GM19468 (cell line): Measurements from ENCODE around the gene ZNF407.
"Not testable (repeated sequence)": the region's sequence is repeated elsewhere in the genome, so short reads cannot be mapped to it uniquely, and the experiment has no call there.

Experiments
- ATAC-seq: cut with Tn5 transposase; IDR thresholded peaks from one replicate; pipeline ENCODE4 v1.9.1; 2021; ENCODE audit warnings: mild to moderate bottlenecking, moderate library complexity, moderate number of reproducible peaks; ENCODE audit not compliant: unreplicated experiment; ENCODE audit errors: extremely low read depth

Gene ZNF407

DNA sequence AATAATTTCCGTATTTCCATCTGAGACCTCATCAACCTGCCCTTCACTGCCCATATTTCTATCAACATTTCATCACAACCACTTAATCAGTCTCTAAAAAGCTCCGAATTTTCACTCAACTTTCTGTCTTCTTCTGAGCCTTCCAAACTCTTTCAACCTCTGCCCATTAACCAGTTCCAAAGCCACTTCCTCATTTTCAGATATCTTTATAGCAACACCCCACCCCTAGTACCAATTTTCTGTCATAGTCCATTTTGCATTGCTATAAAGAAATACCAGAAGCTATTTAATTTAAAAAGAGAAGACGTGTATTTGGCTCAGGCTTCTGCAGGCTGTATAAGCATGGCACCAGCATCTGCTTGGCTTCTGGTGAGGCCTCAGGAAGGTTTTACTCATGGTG lies 504.2 kb downstream of the ZNF407 start:
- no peak for ATAC-seq

DNA sequence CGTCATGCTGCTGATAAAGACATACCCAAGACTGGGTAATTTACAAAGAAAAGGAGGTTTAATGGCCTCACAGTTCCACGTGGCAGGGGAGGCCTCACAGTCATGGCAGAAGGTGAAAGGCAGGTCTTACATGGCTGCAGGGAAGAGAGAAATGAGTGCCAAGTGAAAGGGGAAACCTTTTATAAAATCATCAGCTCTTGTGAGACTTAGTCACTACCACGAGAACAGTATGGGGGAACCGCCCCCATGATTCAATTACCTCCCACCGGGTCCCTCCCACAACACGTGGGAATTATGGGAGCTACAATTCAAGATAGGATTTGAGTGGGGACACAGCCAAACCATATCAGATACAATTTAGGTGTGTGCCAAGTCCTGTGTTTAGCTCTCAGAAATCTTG lies 506.4 kb downstream of the ZNF407 start:
- ATAC-seq = not testable (repeated sequence)

DNA sequence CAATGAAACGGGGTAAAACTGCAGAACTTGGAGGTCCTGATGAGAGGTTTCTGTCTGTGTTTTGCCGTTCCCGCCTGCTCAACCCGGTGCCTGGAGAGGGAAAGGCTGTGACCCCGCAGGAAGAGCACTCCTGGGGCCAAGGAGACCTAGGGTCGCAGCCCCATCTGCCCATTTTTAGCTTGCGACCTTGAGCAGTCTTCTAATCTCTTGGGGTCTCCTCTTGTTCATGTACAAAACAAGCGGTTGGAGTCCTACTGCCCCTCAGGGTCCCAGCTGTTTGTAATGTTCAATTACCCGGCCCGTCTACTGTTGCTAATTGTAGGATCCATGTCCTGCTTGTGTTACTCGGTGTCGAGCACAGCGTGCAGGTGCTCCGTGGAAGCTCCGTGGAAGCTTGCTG lies 506.8 kb downstream of the ZNF407 start:
- ATAC-seq = no peak

DNA sequence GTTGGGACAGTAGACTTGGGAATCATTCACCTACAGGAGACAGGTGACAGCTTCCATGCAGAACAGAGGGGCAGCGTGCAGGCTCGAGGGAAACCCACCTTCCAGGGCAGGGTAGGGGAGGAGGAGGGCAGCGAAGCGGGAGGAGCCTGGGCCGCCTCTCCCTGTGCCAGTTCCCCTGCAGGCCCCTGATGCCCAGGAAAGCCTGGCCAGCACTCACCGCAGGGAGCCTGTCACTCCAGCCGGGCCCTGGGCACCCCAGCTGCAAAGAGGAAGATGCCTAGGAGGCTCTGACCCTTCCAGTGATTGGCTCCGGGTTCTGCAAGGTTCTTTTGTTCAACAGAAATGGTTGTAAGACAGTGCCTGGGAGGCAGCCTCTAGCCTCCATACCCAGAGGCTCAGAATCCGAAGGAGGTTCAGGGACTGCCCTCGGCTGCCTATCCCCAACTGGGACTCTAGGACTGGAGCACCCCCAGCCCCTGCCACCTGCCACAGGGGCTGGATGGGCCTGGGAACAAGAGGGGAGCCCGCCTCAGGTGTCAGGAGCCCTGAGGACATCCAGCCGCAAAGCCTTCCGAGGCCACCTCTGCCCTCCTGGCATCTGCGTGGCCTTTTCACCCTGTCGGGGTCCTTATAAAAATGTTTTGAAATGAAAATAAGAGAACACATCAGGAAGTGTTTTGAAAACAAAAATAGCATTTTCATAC lies 508.0 kb downstream of the ZNF407 start:
- no peak for ATAC-seq

DNA sequence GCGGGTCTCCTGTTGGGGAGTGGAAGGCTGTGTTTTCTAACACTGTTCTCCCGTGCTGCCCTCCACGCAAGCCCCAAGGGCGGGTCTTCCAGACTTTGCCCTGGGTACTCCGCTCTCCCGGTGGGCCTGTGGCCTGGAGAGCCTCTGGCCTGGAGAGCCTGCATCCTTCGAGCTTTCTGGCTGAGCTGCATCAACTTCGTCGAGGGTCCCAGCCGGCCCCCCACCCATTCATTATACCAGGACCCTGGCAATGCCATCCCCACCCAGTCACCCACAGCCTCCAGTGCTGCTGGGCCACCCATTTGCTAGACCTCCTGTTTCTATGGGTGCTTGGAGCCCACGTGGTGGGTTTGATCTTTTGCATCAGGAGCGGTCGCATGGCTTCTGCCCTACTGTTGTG lies 509.1 kb downstream of the ZNF407 start:
- ATAC-seq = no peak

DNA sequence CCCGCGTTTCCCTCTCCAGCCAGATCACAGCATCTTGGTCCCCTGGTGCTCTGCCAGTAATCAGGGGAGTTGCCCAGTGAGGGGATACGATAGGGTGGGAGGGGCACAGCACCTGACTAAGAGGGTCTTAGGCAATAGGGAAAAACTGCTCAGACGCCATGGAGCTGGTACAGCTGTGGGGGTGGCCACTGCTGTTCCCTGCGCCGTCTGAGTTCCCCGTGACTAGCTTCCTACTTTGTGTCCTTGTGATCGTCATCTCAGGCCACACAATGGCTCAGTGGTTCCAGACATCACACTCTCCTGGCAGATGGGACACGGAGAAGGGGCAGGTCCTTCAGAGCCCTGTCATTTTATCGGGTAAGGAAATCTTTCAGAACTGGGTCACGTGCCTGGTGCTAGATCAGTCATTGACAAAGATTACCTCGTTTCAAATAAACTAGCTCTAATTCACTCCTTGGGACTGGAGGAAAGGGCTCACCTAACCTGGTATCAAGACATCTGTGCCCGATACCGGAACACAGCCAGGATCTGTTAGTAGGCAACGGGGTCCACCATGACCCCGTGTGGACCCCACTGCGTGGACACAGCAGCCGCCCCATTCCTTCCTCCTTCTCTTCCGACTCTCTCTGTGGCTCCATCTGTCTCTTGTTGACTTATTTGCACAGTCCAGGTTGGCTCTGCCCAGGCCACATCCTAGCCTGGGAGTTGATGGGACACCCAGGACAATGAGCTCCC lies 509.7 kb downstream of the ZNF407 start:
- ATAC-seq = no peak

DNA sequence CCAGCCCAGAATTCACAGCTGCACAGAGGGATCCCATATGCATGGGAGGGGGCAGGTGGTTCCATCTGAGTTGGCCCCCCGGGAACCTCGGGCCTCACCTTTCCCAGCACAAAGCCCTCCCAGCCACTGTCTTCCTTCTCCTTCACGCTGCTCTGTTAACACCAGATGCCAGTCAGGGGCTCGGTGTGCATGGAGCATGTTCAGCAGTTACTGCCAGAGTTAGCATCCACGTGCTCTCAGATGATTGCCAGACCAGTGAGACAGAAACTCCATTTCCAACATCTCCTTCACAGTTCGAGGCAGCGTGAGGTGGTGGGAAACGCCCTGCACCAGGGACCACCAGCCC lies 510.2 kb downstream of the ZNF407 start:
- no peak for ATAC-seq

DNA sequence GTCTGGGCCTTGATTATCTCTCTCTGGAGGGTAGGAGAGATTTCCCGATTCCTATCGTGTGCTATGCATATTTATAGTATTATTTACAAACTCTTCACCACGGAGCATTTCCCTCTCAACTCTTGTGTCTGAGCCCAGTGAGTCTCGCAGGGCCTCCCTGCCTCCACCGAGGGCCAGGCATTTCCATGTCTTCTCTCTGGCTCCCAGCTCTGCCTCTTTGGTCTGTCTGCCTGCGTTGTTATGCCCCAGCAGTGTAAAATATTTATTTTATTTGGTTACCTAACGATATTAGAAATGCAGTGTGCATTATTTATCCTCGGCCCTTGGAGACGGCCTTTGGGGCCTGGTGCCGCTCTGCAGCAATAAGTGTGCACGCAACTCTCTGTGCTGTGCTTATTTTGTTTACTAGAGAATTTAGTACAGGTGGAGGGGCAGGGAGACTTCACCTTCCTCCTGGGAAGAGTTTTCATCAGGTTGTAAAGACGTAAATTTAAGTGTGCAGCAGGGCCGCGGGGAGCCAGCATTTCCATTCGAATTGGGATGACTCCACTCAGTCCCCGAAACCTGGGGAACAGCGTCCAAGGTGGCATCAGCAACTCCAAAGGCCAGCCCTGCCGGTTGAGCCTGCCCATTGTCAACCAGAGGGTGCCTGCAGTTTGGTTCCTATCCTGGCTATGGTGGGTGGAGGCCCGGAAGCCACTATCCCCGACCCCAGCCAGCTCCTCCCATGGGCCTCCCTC lies 511.1 kb downstream of the ZNF407 start:
- no peak for ATAC-seq

DNA sequence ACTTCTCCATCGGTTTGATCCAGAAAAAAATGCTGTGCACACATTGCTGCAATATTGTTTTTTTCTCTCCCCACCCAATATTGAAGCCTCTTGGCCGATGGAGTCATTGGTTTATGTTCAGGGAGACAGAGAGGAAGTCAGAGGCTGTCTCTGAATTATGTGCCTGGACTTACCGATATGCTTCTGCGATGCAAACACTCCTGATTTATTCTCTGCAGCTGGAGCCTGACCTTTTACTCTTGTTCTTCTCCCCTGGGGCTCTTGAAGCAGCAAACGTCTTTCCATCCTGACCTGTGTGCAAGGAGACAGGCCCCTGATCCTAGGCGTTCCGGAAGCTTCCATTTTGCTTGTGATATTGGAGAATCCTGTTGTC lies 511.6 kb downstream of the ZNF407 start:
- ATAC-seq = no peak

DNA sequence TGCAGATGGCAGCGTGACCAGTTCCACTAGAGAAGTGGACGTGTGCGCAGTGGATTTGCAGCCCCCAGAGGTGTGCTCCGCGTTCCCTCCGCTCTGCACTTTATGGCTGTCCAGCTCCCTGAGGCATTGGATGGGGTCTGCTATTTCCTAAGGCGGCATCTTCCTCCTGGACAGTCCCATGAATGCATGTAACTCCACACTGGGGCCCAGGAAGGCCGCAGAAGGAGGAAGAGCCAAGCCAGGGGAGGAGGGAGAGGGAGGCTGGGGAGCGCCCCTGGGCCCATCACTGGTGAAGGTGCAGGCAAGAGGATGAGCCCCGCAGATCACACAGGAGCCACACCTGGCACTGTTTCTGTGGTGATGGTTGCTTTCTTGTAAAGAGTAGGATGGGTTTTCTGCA lies 512.1 kb downstream of the ZNF407 start:
- no peak for ATAC-seq

DNA sequence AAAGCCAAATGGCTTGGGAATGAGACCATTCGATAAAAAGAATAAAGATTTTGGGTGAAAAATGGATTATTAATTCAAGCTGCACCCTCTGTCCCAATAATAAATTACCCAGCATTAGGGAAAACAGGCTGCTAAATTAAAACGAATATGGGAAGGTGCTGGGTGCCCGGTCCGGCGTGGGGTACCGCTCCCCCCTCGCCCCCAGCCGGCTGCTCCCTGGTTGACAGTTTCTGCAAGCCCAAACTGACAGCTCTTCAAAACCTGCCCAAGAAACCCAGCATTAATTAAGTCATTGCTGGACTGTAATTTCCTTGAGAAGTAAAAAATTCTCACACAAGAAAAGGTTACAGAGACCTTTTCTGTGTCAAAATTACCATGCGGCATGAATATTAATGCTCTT lies 512.6 kb downstream of the ZNF407 start:
- no peak for ATAC-seq

DNA sequence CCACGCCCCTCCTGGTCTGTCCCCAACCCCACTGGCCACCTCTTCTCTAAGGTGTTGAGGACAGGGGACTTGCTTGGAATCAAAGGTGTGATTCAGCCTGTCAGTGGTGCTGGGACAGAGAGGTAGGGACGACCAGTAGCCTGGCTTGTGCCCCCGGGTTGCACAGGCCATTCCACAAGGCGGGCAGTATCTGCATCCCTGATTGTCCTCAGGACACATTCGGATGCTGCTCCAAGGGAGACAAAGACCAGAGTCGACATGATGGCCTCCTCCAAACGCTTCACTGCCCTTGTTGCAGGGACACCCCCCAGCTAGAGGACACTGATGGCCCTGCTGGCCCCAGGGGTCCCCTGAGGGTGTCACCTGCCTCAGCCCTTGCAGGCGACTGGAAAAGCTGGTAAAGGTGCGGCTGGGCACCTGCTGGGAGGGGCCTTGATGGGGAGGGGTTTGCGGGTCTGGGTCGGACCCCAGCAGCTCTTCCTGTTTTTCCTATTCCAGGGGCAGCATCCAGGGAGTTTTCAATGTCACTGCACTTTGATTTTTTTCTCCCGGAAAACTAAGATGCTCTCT lies 513.3 kb downstream of the ZNF407 start:
- no peak for ATAC-seq

DNA sequence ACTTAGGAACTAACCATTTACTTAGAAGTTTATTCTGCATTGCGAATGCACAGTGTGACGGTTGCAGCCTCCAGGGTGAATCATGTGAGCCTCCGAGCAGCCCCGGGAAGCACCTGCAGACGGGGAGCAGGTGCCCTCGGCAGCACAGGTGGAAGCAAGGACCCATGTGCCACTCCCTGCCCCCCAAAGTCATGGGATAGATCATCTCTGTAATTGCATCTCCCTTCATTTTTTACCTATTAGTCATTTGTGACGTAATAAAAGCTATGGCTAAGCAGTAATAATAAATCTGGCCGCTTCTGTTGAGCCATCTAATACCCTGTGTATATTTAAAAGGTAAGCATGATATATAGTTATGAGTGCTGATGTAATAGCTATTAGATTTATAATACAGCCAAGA lies 514.1 kb downstream of the ZNF407 start:
- no peak for ATAC-seq

DNA sequence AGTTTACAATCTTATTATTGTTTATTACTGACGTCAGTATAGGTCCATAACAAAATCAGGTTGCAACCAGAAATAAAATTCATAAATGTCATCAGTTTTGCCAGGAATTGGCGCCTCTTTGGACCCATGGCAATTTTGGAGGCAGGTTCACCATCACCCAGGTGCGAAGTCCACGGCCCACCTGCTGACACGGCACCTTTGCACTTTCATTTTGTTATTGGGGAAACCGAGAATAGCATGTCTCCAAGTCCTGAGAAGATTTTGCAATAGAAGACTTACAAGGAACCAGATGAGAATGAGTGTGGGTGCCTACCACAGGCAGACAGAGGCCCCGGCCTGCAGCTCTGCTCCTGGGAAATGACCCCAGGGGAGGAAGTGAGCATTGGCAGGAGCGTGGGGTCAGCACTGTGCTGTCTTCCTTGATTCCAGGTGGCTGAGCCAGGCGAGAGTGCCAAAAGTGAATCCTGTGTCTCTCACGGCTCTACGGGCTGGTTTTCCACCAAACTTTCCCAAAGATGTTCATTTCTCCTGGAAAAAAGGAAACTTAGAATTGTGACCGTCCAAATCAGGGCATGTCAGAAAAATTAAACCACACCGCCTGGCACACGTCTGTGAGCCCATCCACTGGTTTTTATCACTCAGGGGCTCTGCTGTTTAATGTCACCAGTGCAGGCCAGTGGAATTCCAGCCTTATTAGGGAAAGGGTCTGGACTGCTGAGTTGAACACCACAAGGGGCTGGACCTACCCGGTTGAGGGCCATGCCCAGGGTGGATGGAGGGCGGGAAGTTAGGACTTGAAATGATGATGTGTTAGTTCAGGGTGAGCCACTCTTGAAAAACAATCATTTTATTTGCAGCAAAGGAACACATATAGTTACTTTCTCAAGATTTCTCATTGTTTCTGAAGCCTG lies 514.8 kb downstream of the ZNF407 start:
- no peak for ATAC-seq

DNA sequence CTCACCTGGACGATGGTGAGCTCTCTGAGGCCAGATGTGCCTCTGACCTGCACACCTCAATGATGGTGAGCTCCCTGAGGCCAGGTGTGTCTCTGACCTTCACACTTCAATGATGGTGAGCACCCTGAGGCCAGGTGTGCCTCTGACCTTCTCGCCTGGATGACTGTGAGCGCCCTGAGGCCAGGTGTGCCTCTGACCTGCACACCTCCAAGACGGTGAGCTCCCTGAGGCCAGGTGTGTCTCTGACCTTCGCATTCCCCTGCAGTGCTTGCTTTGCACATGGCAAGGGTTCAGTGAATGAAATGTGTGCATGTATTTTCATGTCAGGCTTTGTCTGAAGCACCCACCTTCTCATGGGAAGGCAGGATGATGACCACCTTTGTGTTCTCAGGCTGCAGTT lies 515.8 kb downstream of the ZNF407 start:
- ATAC-seq = no peak

DNA sequence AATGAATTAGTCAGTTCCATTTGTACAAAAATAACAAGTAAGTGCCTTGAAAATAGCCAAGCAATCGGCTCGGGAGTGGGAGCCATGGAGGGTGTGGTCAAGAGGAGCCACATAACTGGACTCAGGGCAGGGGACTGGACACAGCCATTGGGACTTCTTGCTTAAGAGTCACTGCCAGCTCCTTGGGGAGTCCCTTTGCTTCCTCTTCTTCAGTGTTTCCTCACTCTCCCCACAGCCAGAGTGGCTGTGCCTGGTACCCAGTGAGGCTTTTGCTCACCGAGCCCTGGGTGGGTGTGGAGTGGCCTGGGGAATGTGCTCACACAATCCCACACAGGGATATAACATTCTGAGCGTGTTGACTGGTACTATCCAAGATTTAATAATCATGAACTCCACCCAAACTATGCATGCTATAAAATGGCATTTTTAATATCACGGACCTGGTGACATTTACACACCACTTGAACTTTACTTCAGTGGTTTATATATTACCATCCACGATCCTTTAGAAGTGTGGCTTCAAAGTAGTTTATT lies 516.6 kb downstream of the ZNF407 start:
- no peak for ATAC-seq
